ENCODE data around the gene SERPINA12.

DNA sequence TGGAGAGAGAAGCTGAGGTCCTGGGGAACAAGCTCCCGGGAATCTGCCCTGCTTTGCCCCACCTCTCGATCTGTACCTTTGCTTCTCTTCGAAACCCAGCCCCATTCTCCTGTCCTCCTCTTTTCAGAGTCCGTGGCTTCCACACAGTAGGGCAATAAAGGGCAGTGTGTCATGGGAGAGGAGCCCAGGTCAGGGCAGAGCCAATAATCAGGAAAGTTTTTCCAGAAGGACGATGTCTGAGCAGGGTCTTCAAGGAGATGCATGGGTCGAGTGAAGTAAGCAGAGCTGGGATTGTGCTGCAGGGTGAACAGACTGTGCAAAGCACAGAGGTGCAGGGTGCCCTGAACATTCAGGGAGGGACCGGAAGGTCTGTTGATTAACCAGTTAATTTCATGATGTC lies 29.9 kb upstream of the SERPINA12 start:
- TF ChIP-seq, protein P1, sequence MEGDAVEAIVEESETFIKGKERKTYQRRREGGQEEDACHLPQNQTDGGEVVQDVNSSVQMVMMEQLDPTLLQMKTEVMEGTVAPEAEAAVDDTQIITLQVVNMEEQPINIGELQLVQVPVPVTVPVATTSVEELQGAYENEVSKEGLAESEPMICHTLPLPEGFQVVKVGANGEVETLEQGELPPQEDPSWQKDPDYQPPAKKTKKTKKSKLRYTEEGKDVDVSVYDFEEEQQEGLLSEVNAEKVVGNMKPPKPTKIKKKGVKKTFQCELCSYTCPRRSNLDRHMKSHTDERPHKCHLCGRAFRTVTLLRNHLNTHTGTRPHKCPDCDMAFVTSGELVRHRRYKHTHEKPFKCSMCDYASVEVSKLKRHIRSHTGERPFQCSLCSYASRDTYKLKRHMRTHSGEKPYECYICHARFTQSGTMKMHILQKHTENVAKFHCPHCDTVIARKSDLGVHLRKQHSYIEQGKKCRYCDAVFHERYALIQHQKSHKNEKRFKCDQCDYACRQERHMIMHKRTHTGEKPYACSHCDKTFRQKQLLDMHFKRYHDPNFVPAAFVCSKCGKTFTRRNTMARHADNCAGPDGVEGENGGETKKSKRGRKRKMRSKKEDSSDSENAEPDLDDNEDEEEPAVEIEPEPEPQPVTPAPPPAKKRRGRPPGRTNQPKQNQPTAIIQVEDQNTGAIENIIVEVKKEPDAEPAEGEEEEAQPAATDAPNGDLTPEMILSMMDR (IDR thresholded peaks at IDR 0.05; ENCODE audit: low read depth, low read length, missing input control): no peak
- TF ChIP-seq TAF1 (conservative IDR thresholded peaks at IDR 0.05): no peak
- no peak for TF ChIP-seq FOXA1 (IDR thresholded peaks at IDR 0.05)
- no peak for TF ChIP-seq RXRA (IDR thresholded peaks at IDR 0.05)
